Measurements from ENCODE around the gene ABCA4. TPM values are rescaled to one million over a fixed set of nuclear protein-coding genes. Genes with fewer than 3 reads are reported as not detected.

ABCA4 gene
- total RNA-seq, 1 experiment from 2014 or later: 0.22 TPM

DNA sequence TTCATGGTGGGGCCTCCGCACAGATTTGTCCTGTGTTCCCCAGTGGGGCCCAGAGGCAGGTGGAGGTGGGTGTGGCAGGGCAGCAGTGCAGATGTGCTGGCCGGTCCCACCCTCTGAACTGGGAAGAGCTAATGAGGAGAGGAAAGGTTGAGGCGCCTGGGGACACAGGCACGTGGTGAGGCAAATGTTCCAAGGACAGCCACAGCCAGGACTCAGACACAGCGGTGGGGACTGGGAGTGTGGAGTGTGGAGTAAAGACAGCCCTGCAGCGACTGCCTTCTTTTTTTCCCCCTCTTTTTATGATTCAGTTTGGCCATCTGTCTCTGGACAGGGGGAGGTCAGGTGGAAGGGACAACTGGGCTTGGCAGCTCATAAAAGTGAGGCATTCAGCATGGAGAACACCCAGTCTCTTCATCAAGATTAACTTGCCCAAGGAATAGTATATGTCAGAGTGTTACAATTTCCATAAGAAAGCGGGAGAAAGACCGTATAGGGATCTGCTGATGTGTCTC, 107.5 kb downstream of the ABCA4 start:
- H3K9me3 ChIP-seq (ENCODE audit: control insufficient read depth in 1 of 2, insufficient read depth in 1 of 2, low read depth in 1 of 2, low read length in 2 of 2): no peaks in the 10 kb centered on the region
- H4K20me1 ChIP-seq (ENCODE audit: insufficient read depth): no peaks in the 10 kb centered on the region
- no peaks in the 10 kb centered on the region for H3K27me3 ChIP-seq (ENCODE audit: insufficient read depth, low read length)
- ATAC-seq: no peak
- TF ChIP-seq CEBPB (IDR thresholded peaks at IDR 0.05; ENCODE audit: low read depth) (no peak), ZFX (IDR thresholded peaks at IDR 0.05) (no peak), EGR1 (IDR thresholded peaks at IDR 0.05; ENCODE audit: low read depth) (no peak), EZH2 (IDR thresholded peaks at IDR 0.05) (no peak), SIN3A (IDR thresholded peaks at IDR 0.05; ENCODE audit: low read depth) (no peak), EZH2phosphoT487 (IDR thresholded peaks at IDR 0.05; ENCODE audit: borderline replicate concordance) (no peak), TCF7L2 (IDR thresholded peaks at IDR 0.05; ENCODE audit: borderline replicate concordance, extremely low read depth, insufficient read depth, insufficient read length) (no peak), RAD21 (IDR thresholded peaks at IDR 0.05; ENCODE audit: low read depth) (no peak), POLR2AphosphoS5 (IDR thresholded peaks at IDR 0.05; ENCODE audit: low read depth, low read length) (no peak), ZNF274 (IDR thresholded peaks at IDR 0.05; ENCODE audit: low read depth, low read length) (no peak), ZBTB33 (IDR thresholded peaks at IDR 0.05; ENCODE audit: extremely low read depth, insufficient replicate concordance, low read length) (no peak), CBX3 (IDR thresholded peaks at IDR 0.05; ENCODE audit: low read depth) (no peak), YY1 (IDR thresholded peaks at IDR 0.05; ENCODE audit: extremely low read depth, insufficient replicate concordance, low read depth, low read length) (no peak), JUND (IDR thresholded peaks at IDR 0.05) (no peak), FOSL1 (IDR thresholded peaks at IDR 0.05; ENCODE audit: low read depth) (no peak)
- TF ChIP-seq, protein P1, sequence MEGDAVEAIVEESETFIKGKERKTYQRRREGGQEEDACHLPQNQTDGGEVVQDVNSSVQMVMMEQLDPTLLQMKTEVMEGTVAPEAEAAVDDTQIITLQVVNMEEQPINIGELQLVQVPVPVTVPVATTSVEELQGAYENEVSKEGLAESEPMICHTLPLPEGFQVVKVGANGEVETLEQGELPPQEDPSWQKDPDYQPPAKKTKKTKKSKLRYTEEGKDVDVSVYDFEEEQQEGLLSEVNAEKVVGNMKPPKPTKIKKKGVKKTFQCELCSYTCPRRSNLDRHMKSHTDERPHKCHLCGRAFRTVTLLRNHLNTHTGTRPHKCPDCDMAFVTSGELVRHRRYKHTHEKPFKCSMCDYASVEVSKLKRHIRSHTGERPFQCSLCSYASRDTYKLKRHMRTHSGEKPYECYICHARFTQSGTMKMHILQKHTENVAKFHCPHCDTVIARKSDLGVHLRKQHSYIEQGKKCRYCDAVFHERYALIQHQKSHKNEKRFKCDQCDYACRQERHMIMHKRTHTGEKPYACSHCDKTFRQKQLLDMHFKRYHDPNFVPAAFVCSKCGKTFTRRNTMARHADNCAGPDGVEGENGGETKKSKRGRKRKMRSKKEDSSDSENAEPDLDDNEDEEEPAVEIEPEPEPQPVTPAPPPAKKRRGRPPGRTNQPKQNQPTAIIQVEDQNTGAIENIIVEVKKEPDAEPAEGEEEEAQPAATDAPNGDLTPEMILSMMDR (IDR thresholded peaks at IDR 0.05 in 2 of 3, conservative IDR thresholded peaks at IDR 0.05 in 1 of 3; ENCODE audit: borderline replicate concordance in 1 of 3, insufficient read depth in 1 of 3, low read depth in 2 of 3, low read length in 2 of 3): no peak
- TF ChIP-seq, protein P2, sequence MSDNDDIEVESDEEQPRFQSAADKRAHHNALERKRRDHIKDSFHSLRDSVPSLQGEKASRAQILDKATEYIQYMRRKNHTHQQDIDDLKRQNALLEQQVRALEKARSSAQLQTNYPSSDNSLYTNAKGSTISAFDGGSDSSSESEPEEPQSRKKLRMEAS (IDR thresholded peaks at IDR 0.05): no peak
- TF ChIP-seq, protein P3, sequence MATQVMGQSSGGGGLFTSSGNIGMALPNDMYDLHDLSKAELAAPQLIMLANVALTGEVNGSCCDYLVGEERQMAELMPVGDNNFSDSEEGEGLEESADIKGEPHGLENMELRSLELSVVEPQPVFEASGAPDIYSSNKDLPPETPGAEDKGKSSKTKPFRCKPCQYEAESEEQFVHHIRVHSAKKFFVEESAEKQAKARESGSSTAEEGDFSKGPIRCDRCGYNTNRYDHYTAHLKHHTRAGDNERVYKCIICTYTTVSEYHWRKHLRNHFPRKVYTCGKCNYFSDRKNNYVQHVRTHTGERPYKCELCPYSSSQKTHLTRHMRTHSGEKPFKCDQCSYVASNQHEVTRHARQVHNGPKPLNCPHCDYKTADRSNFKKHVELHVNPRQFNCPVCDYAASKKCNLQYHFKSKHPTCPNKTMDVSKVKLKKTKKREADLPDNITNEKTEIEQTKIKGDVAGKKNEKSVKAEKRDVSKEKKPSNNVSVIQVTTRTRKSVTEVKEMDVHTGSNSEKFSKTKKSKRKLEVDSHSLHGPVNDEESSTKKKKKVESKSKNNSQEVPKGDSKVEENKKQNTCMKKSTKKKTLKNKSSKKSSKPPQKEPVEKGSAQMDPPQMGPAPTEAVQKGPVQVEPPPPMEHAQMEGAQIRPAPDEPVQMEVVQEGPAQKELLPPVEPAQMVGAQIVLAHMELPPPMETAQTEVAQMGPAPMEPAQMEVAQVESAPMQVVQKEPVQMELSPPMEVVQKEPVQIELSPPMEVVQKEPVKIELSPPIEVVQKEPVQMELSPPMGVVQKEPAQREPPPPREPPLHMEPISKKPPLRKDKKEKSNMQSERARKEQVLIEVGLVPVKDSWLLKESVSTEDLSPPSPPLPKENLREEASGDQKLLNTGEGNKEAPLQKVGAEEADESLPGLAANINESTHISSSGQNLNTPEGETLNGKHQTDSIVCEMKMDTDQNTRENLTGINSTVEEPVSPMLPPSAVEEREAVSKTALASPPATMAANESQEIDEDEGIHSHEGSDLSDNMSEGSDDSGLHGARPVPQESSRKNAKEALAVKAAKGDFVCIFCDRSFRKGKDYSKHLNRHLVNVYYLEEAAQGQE (IDR thresholded peaks at IDR 0.05; ENCODE audit: low read depth): no peak
- no peaks in the 10 kb centered on the region for H3K9me2 ChIP-seq (ENCODE audit: insufficient read depth)
- CTCF ChIA-PET: no interaction called here
- DNase-seq (ENCODE audit: low read depth, low spot score): no peak
- no peaks in the 10 kb centered on the region for H3K36me3 ChIP-seq (ENCODE audit: control insufficient read depth in 1 of 2, insufficient read depth in 2 of 2, low read length in 2 of 2)
- POLR2A ChIA-PET: no interaction called here
- no peaks in the 10 kb centered on the region for H3K4me1 ChIP-seq (ENCODE audit: control insufficient read depth in 1 of 2, insufficient read depth in 2 of 2, low read length in 2 of 2)
- no TSS peak for BruUV-seq (replicated peaks)
- H3K4me2 ChIP-seq (ENCODE audit: low read length): no peak overlapping the region
- H3K79me2 ChIP-seq (ENCODE audit: insufficient read depth, low read length): no peaks in the 10 kb centered on the region
- H3K9ac ChIP-seq (ENCODE audit: low read length): no peak overlapping the region
- intact Hi-C loops (cut with micrococcal nuclease): no loop called here
- no peak overlapping the region for H3K27ac ChIP-seq (ENCODE audit: low read depth, low read length)
- RAD21 ChIA-PET (ENCODE audit: low non-redundant PET in 1 of 2, low total read pairs in 2 of 2, uncharacterized antibody in 2 of 2, unreplicated experiment in 2 of 2): no interaction called here
- H3K4me3 ChIP-seq (replicated peaks in 1 of 2; ENCODE audit: low read depth in 1 of 2, low read length in 2 of 2): no peak overlapping the region
- H2AFZ ChIP-seq (ENCODE audit: low read depth, low read length, poor library complexity, severe bottlenecking): no peak overlapping the region
